OCI-LY7 (cell line): ENCODE measurements around the gene EML5. TPM values are rescaled to one million over a fixed set of nuclear protein-coding genes. Genes with fewer than 3 reads are reported as not detected.

ENCODE experiments used
- BruUV-seq: library from RNA; stranded (reverse); fragments of 400-500 nt; replicated peaks from 2 replicates; lab custom pipeline; 2021; lab: Mats Ljungman, UMichigan
- CTCF ChIA-PET: fragments of 300-600 bp; sonication (Branson Sonifier 250); formaldehyde crosslinking; loops from one replicate; lab custom pipeline; 2022; ENCODE audit warnings: antibody characterized with exemption; ENCODE audit not compliant: unreplicated experiment; lab: Charles Lee
- POLR2A ChIA-PET: fragments of 300-600 bp; sonication (Branson Sonifier 250); formaldehyde crosslinking; loops from one replicate; lab custom pipeline; 2022; ENCODE audit warnings: antibody characterized with exemption; lab: Charles Lee
- DNase-seq: peaks from one replicate; pipeline ENCODE4 v3.0.0-alpha.2; 2015; ENCODE audit warnings: low spot score
- H2AFZ ChIP-seq: fragments of 200-600 bp; sonication (generic), shearing (Covaris generic); 2 replicates; pipeline ENCODE4 v1.6.1; 2014; ENCODE audit warnings: mild to moderate bottlenecking, antibody characterized with exemption, low read length, moderate library complexity
- H3K27ac ChIP-seq: fragments of 200-600 bp; sonication (generic); 2 replicates; pipeline ENCODE4 v1.5.1; 2014; ENCODE audit warnings: mixed run types, low read depth, mild to moderate bottlenecking, moderate library complexity, low read length, inconsistent platforms; ENCODE audit not compliant: poor library complexity, severe bottlenecking
- H3K36me3 ChIP-seq: fragments of 200-600 bp; sonication (generic); 2 replicates; pipeline ENCODE4 v1.6.1; 2014; ENCODE audit warnings: mild to moderate bottlenecking, antibody characterized with exemption, low read length, moderate library complexity, mixed read lengths; ENCODE audit not compliant: insufficient read depth
- H3K4me1 ChIP-seq: fragments of 200-600 bp; sonication (generic); 2 replicates; pipeline ENCODE4 v1.5.1; 2014; ENCODE audit warnings: mild to moderate bottlenecking, low read length; ENCODE audit not compliant: insufficient read depth, poor library complexity, severe bottlenecking
- H3K4me2 ChIP-seq: fragments of 200-600 bp; sonication (generic); 2 replicates; pipeline ENCODE4 v1.6.1; 2014; ENCODE audit warnings: mild to moderate bottlenecking, low read length
- H3K4me3 ChIP-seq: fragments of 200-600 bp; sonication (generic); 2 replicates; pipeline ENCODE4 v1.5.1; 2014; ENCODE audit warnings: mild to moderate bottlenecking, low read depth, low read length; ENCODE audit not compliant: poor library complexity, severe bottlenecking
- H3K79me2 ChIP-seq: fragments of 200-600 bp; sonication (generic); 2 replicates; pipeline ENCODE4 v1.6.1; 2016; ENCODE audit warnings: low read depth, mild to moderate bottlenecking, low read length, moderate library complexity, mixed read lengths; ENCODE audit not compliant: insufficient read depth
- H3K9me2 ChIP-seq: fragments of 200-600 bp; sonication (generic); 2 replicates; pipeline ENCODE4 v1.6.1; 2016; ENCODE audit warnings: mild to moderate bottlenecking, low read length, mixed read lengths; ENCODE audit not compliant: insufficient read depth
- H3K9me3 ChIP-seq: fragments of 200-600 bp; sonication (generic); 2 replicates; pipeline ENCODE4 v1.6.1; 2014; ENCODE audit warnings: mild to moderate bottlenecking, mixed run types, low read length, mixed read lengths
- H4K20me1 ChIP-seq: fragments of 200-600 bp; sonication (generic); 2 replicates; pipeline ENCODE4 v1.6.1; 2014; ENCODE audit warnings: mild to moderate bottlenecking, antibody characterized with exemption, low read length, moderate library complexity, mixed read lengths; ENCODE audit not compliant: insufficient read depth
- CTCF ChIP-seq: fragments of 200-600 bp; sonication (generic); conservative IDR thresholded peaks from 2 replicates; pipeline ENCODE4 v1.5.1; 2014; ENCODE audit warnings: mild to moderate bottlenecking, antibody characterized with exemption, low read length, moderate library complexity, mixed read lengths
- EZH2phosphoT487 ChIP-seq: fragments of 200-600 bp; sonication (generic); IDR thresholded peaks from 2 replicates; pipeline ENCODE4 v1.6.1; 2018; ENCODE audit warnings: low read depth, borderline replicate concordance, mild to moderate bottlenecking, mixed run types, antibody characterized with exemption, low read length, moderate library complexity, mixed read lengths
- intact Hi-C: fragments of 100-400 bp; cut with micrococcal nuclease; formaldehyde crosslinking; loops from one replicate; pipeline ENCODE4 v1.10.0; 2022; ENCODE audit not compliant: unreplicated experiment
- total RNA-seq, 2 experiments: library from RNA; depleted of rRNA in 1 of 2; stranded (reverse); fragments of >200 nt in 1 of 2; shearing (Covaris generic) in 1 of 2; gene quantifications; 2 replicates each; pipeline ENCODE4 v1.2.3, GENCODE V29; 2014 to 2022

Gene EML5
- total RNA-seq, 2 experiments from 2014 or later, result 1.8 to 5.6 TPM

- Histone ChIP-seq H3K27ac (no peak overlapping the region), H3K79me2 (no peaks in the 10 kb centered on the region), H3K36me3 (no peaks in the 10 kb centered on the region), H3K4me2 (no peak overlapping the region), H3K4me3 (no peak overlapping the region), H2AFZ (no peak overlapping the region), H3K4me1 (no peaks in the 10 kb centered on the region), H3K9me2 (no peaks in the 10 kb centered on the region), H4K20me1 (no peaks in the 10 kb centered on the region), H3K9me3 (no peaks in the 10 kb centered on the region)
- ChIA-PET POLR2A (no interaction called here), CTCF (no interaction called here)
- BruUV-seq, result no TSS peak
- intact Hi-C loops, result loop anchor here (10.0 kb wide), 1 partner anchor 795 kb away; the partner anchor contains the start of gene GPR65
- TF ChIP-seq CTCF, result no peak
- no peak for TF ChIP-seq EZH2phosphoT487
- DNase-seq, result no peak
Measured at GRCh38 chr14:88799522-88799921, 6.8 kb upstream of the EML5 start.

DNA sequence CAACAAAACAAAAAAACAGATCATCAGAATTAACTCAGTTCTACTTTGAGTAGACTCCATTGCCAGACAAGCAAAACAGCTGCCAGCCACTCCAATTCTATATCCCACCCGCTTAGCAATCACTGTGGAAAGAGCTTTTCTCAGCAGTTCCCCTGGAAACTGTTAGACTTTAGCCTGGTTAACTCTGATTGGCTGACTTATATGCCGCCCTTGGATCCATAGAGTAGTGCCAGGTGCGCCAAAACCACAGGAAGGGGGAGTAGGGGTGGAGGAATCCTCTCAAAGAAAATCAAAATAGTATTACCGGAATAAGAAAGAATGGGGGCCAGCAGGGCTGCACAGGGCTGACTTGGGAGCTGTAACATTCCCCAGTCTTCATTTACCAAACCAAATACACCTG, 5.4 kb upstream of the EML5 start:
- no peaks in the 10 kb centered on the region for H3K9me3 ChIP-seq
- ChIA-PET CTCF (no interaction called here), POLR2A (interaction anchor here (0.6 kb wide), 1 partner anchor 46 kb away, joined by 3 read pairs; no protein-coding TSS in a partner anchor)
- no peak for TF ChIP-seq EZH2phosphoT487
- no peak for TF ChIP-seq CTCF
- H2AFZ ChIP-seq, result no peak overlapping the region
- H3K27ac ChIP-seq, result no peak overlapping the region
- no peak overlapping the region for H3K4me2 ChIP-seq
- no peak overlapping the region for H3K4me3 ChIP-seq
- DNase-seq, result no peak
- no peaks in the 10 kb centered on the region for H3K9me2 ChIP-seq
- H4K20me1 ChIP-seq, result no peaks in the 10 kb centered on the region
- no TSS peak for BruUV-seq
- H3K4me1 ChIP-seq, result peaks cover 3% of the 10 kb centered on the region
- H3K36me3 ChIP-seq, result no peaks in the 10 kb centered on the region
- intact Hi-C loops, result loop anchor here (10.0 kb wide), 1 partner anchor 793 kb away; the partner anchor contains the start of gene GPR65
- H3K79me2 ChIP-seq, result no peaks in the 10 kb centered on the region

DNA sequence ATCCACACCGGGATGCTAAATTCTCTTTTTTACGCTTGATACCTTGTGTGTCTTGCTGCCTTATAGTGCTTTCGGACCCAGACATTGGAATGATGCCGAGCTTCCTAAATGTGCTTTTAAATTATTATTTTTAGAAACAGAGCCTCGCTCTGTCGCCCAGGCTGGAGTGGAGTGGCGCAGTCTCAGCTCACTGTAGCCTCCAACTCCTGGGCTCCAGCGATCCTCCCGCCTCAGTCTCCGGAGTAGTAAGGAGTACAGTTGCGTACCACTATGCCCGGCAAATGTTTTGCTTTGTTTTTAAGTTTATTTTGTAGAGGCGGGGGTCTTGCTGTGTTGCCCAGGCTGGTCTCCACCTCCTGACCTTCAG, 489 bp upstream of the EML5 start:
- H3K4me3 ChIP-seq, result peak overlapping the region; percentile 74
- peak overlapping the region; percentile 81 for H2AFZ ChIP-seq
- no peaks in the 10 kb centered on the region for H3K36me3 ChIP-seq
- POLR2A ChIA-PET, result interaction anchor here (0.6 to 1.5 kb wide), 6 partner anchors 23 to 1027 kb away, joined by 3 to 4 read pairs (median 3); no protein-coding TSS in a partner anchor
- peak overlapping the region; percentile 85 for H3K4me2 ChIP-seq
- intact Hi-C loops, result loop anchor here (2.0 to 10.0 kb wide), 2 partner anchors 32 to 788 kb away; partner anchors contain the start of genes GPR65 and TTC8
- CTCF ChIA-PET, result interaction anchor here (0.6 kb wide), 1 partner anchor 380 kb away, joined by 3 read pairs; no protein-coding TSS in a partner anchor
- no peaks in the 10 kb centered on the region for H3K9me3 ChIP-seq
- H3K4me1 ChIP-seq, result peaks cover 14% of the 10 kb centered on the region
- H4K20me1 ChIP-seq, result no peaks in the 10 kb centered on the region
- no TSS peak for BruUV-seq
- H3K79me2 ChIP-seq, result no peaks in the 10 kb centered on the region
- no peak for TF ChIP-seq CTCF
- TF ChIP-seq EZH2phosphoT487, result no peak
- peak overlapping the region; percentile 32 for H3K27ac ChIP-seq
- DNase-seq, result no peak
- H3K9me2 ChIP-seq, result no peaks in the 10 kb centered on the region
